ENCODE measurements around the gene FYCO1. TPM values are rescaled to one million over a fixed set of nuclear protein-coding genes. Genes with fewer than 3 reads are reported as not detected.

The FYCO1 gene
- total RNA-seq, 3 donors from 2014 or later (not counting 1 experiment from before 2014, with no cell fraction given): 23.0 to 28.4 (median 27.5) TPM

GRCh38 chr3:45894015-45894414 is 101.6 kb downstream of the FYCO1 start:
- no peak for DNase-seq
- no peak overlapping the region for H3K27ac ChIP-seq (ENCODE audit: low read length)
- H3K4me1 Mint-ChIP-seq: peaks cover 39 to 59% of the 10 kb centered on the region in 2 donors
- ATAC-seq: no peak
- peak overlapping the region in 1 of 2 donors; percentile 72 for H3K27ac Mint-ChIP-seq
- H3K9me3 Mint-ChIP-seq: no peaks in the 10 kb centered on the region
- WGBS (ENCODE audit: insufficient coverage): 25% methylated on average over 4 of the region's 6 CpGs
- peaks cover 2% of the 10 kb centered on the region for H3K4me1 ChIP-seq (ENCODE audit: control insufficient read depth, insufficient read depth, low read length)
- TF ChIP-seq CTCF (IDR thresholded peaks at IDR 0.05): no peak
- no peaks in the 10 kb centered on the region for H3K27me3 ChIP-seq (ENCODE audit: control insufficient read depth, insufficient read depth, low read length)
- intact Hi-C loops (cut with micrococcal nuclease): no loop called here
- H3K4me3 ChIP-seq (ENCODE audit: low read length): no peak overlapping the region
- no peaks in the 10 kb centered on the region for H3K9me3 ChIP-seq (ENCODE audit: control insufficient read depth, insufficient read depth, low read length)
- H3K36me3 ChIP-seq (ENCODE audit: control insufficient read depth, insufficient read depth, low read length): no peaks in the 10 kb centered on the region
- peaks cover 4 to 29% of the 10 kb centered on the region in 2 donors for H3K27me3 Mint-ChIP-seq (ENCODE audit: low read depth in 2 of 2)
- no peaks in the 10 kb centered on the region for H3K36me3 Mint-ChIP-seq
- no peak overlapping the region for H3K4me3 Mint-ChIP-seq

GRCh38 chr3:45892161-45892560 is 103.5 kb downstream of the FYCO1 start:
- no peaks in the 10 kb centered on the region for H3K36me3 ChIP-seq (ENCODE audit: control insufficient read depth, insufficient read depth, low read length)

GRCh38 chr3:45890405-45890804 is 105.2 kb downstream of the FYCO1 start:
- Histone ChIP-seq H3K4me3 (ENCODE audit: low read length) (no peak overlapping the region), H3K4me1 (ENCODE audit: control insufficient read depth, insufficient read depth, low read length) (peaks cover 2% of the 10 kb centered on the region), H3K9me3 (ENCODE audit: control insufficient read depth, insufficient read depth, low read length) (no peaks in the 10 kb centered on the region), H3K27me3 (ENCODE audit: control insufficient read depth, insufficient read depth, low read length) (no peaks in the 10 kb centered on the region), H3K36me3 (ENCODE audit: control insufficient read depth, insufficient read depth, low read length) (no peaks in the 10 kb centered on the region), H3K27ac (ENCODE audit: low read length) (no peak overlapping the region)
- WGBS (ENCODE audit: insufficient coverage): 48% methylated on average over 2 of the region's 3 CpGs
- peaks cover 27 to 50% of the 10 kb centered on the region in 2 donors for H3K4me1 Mint-ChIP-seq
- no peak for TF ChIP-seq CTCF (IDR thresholded peaks at IDR 0.05)
- no peaks in the 10 kb centered on the region for H3K36me3 Mint-ChIP-seq
- H3K27ac Mint-ChIP-seq: peak overlapping the region in 1 of 2 donors; percentile 7
- H3K27me3 Mint-ChIP-seq (ENCODE audit: low read depth in 2 of 2): peaks cover 7 to 22% of the 10 kb centered on the region in 2 donors
- DNase-seq (peak in 1 of 2 donors; percentile 71), ATAC-seq (no peak)
- intact Hi-C loops (cut with micrococcal nuclease): no loop called here
- no peak overlapping the region for H3K4me3 Mint-ChIP-seq
- no peaks in the 10 kb centered on the region for H3K9me3 Mint-ChIP-seq

More at GRCh38 chr3:45892161-45892560, 103.5 kb downstream of the FYCO1 start:
- WGBS (ENCODE audit: insufficient coverage): no CpG with 5 or more reads among the region's 1 CpG
- Mint-ChIP-seq H3K4me1 (peaks cover 27 to 50% of the 10 kb centered on the region in 2 donors), H3K9me3 (no peaks in the 10 kb centered on the region), H3K27me3 (ENCODE audit: low read depth in 2 of 2) (peaks cover 4 to 16% of the 10 kb centered on the region in 2 donors), H3K27ac (peak overlapping the region in 1 of 2 donors; percentile 72), H3K4me3 (no peak overlapping the region), H3K36me3 (no peaks in the 10 kb centered on the region)
- intact Hi-C loops (cut with micrococcal nuclease): no loop called here
- TF ChIP-seq CTCF (IDR thresholded peaks at IDR 0.05): no peak
- ATAC-seq: no peak
- H3K27me3 ChIP-seq (ENCODE audit: control insufficient read depth, insufficient read depth, low read length): no peaks in the 10 kb centered on the region
- H3K4me3 ChIP-seq (ENCODE audit: low read length): no peak overlapping the region
- DNase-seq: no peak
- no peaks in the 10 kb centered on the region for H3K9me3 ChIP-seq (ENCODE audit: control insufficient read depth, insufficient read depth, low read length)
- peaks cover 2% of the 10 kb centered on the region for H3K4me1 ChIP-seq (ENCODE audit: control insufficient read depth, insufficient read depth, low read length)
- H3K27ac ChIP-seq (ENCODE audit: low read length): no peak overlapping the region

GRCh38 chr3:45889337-45889736 is 106.3 kb downstream of the FYCO1 start:
- DNase-seq (no peak), ATAC-seq (no peak)
- no peak overlapping the region for H3K27ac Mint-ChIP-seq
- 40% methylated on average over 3 of the region's 4 CpGs for WGBS (ENCODE audit: insufficient coverage)
- peaks cover 27 to 46% of the 10 kb centered on the region in 2 donors for H3K4me1 Mint-ChIP-seq
- H3K4me1 ChIP-seq (ENCODE audit: control insufficient read depth, insufficient read depth, low read length): peaks cover 2% of the 10 kb centered on the region
- no peak overlapping the region for H3K4me3 ChIP-seq (ENCODE audit: low read length)
- no peaks in the 10 kb centered on the region for H3K36me3 ChIP-seq (ENCODE audit: control insufficient read depth, insufficient read depth, low read length)
- peaks cover 8% of the 10 kb centered on the region for H3K27me3 ChIP-seq (ENCODE audit: control insufficient read depth, insufficient read depth, low read length)
- H3K27me3 Mint-ChIP-seq (ENCODE audit: low read depth in 2 of 2): peaks cover 9 to 31% of the 10 kb centered on the region in 2 donors
- H3K9me3 Mint-ChIP-seq: no peaks in the 10 kb centered on the region
- intact Hi-C loops (cut with micrococcal nuclease): no loop called here
- no peak for TF ChIP-seq CTCF (IDR thresholded peaks at IDR 0.05)
- H3K9me3 ChIP-seq (ENCODE audit: control insufficient read depth, insufficient read depth, low read length): no peaks in the 10 kb centered on the region
- H3K27ac ChIP-seq (ENCODE audit: low read length): no peak overlapping the region
- no peaks in the 10 kb centered on the region for H3K36me3 Mint-ChIP-seq
- H3K4me3 Mint-ChIP-seq: no peak overlapping the region

All from natural killer cell (primary cell).